GM08714 (cell line): Measurements from ENCODE around the gene ZFAND3.

Source experiments
- H3K4me3 ChIP-seq: fragments of 200-500 bp; sonication (Bioruptor generic); 2 replicates; pipeline ENCODE4 v1.5.1; 2014; ENCODE audit warnings: mild to moderate bottlenecking, low read length, inconsistent platforms
- ZNF274 ChIP-seq: IDR thresholded peaks from 2 replicates; pipeline ENCODE4 v1.6.1; 2012; ENCODE audit warnings: mild to moderate bottlenecking, low read depth, low read length

Gene ZFAND3

DNA sequence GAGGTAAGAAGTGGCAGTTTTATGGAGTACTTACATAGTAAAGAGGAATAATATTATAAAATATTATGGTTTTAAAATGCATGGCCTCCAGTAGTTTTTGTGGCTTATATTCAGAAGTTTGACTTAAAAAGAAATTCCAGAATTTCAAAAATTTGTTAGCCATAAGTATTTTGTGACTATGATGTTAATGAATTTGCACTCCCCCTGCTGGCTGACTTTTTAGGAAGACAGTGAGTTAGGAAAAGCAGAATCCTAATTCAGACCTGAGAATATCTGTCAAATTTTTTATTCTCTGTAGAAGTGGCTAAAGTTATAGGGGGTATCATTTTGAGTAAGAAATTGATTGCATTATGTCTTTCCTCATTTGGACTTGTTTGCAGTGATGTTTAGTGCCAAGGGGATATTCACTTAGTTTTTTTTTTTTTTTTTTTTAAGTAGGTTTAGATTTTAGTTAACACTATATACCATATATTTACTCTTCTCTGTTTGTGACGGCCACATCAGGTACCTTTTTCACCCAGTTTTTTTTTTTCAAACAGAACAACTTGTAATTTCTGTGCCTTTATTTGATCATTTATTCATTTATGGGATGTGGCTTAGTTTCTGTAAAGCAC is 40.8 kb downstream of the ZFAND3 start:
- no peak overlapping the region for H3K4me3 ChIP-seq
- no peak for TF ChIP-seq ZNF274

DNA sequence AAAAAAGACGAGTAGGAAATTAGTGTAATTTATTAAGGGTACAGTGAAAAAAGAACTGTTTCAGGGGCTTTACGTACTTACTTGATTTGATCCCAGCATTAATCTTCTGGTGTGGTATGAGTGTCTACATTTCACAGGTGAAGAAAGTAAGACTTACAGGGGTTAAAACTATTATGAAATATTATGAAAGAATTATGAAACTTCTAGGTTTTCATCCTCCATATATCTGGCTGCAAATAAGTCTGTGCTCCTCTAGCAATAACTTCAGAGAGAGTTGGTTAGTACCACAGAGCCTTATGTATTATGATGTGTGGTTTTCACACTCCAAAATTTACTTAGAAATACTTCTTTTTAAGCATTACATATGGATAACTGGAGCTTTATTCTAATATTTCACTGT is 41.9 kb downstream of the ZFAND3 start:
- no peak overlapping the region for H3K4me3 ChIP-seq
- no peak for TF ChIP-seq ZNF274

DNA sequence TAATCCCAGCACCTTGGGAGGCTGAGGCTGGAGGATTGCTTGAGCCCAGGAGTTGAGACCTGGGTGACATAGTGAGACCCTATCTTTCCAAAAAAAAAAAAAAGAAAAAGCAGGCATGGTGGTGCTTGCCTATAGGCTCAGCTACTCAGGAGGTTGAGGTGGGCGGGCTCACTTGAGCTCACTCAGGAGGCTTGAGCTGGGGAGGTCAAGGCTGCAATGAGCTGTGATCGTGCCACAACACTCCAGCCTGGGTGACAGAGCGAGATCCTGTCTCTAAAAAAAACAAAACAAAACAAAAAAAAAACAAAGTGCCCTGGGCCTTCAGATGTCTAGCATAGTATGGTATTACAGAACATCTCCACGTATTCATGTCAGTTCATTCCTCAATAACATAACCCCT is 42.9 kb downstream of the ZFAND3 start:
- TF ChIP-seq ZNF274: no peak
- no peak overlapping the region for H3K4me3 ChIP-seq

DNA sequence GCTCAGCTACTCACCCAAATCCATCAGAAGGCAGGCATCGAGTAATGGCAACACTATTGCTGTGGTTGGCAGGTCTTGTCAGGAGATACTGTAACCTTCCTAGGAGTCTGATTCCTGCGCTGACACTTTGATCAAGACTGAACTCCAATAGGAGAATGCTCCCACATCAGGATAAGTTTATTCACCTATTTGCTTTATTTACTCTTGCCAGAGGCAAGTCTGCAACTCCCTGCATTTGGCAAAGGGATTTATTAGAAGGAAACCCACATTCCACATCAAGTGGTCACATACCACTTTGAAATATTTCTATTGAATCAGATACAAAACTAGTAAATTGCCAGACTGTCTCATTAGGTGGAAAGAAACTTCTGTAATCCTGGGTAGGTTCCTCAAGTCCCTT is 43.5 kb downstream of the ZFAND3 start:
- no peak overlapping the region for H3K4me3 ChIP-seq
- no peak for TF ChIP-seq ZNF274

DNA sequence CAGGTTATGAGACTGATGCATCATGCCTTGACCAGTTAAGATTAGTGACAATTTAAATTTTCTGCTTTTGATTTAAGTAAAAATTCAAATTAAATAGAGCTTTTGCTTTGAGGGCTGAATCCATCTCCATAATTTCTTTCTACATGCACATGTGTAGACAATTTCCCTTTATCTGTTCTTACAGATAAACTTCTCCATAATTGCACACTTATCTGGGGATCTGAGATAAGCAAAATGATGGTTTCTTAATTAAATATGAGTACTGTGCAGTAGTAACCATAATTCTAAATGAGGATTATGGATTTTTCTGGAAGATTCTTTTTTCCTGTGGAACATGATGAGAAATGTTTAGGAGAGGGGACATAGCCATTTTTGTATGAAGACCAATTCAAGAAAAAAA is 44.7 kb downstream of the ZFAND3 start:
- no peak for TF ChIP-seq ZNF274
- H3K4me3 ChIP-seq: no peak overlapping the region

DNA sequence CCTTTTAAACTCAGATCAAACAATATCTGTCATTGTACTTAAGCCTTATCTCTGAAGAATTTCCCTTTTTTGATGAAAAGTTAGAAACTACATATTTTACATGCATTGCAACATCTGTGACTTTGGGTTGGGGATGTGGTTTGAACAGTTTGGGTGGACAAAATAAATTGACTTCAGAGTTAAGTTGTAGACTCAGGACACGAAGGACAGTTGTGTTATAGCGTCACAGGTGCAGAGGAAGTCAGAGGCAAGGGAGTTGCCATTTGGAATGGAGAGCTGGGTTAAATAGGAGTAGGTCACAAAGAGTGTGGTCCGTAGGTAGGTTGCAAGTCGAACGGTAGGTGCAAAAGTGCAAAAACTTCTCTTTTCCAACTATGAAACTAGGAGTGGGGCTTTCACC is 46.0 kb downstream of the ZFAND3 start:
- TF ChIP-seq ZNF274: no peak
- H3K4me3 ChIP-seq: no peak overlapping the region

DNA sequence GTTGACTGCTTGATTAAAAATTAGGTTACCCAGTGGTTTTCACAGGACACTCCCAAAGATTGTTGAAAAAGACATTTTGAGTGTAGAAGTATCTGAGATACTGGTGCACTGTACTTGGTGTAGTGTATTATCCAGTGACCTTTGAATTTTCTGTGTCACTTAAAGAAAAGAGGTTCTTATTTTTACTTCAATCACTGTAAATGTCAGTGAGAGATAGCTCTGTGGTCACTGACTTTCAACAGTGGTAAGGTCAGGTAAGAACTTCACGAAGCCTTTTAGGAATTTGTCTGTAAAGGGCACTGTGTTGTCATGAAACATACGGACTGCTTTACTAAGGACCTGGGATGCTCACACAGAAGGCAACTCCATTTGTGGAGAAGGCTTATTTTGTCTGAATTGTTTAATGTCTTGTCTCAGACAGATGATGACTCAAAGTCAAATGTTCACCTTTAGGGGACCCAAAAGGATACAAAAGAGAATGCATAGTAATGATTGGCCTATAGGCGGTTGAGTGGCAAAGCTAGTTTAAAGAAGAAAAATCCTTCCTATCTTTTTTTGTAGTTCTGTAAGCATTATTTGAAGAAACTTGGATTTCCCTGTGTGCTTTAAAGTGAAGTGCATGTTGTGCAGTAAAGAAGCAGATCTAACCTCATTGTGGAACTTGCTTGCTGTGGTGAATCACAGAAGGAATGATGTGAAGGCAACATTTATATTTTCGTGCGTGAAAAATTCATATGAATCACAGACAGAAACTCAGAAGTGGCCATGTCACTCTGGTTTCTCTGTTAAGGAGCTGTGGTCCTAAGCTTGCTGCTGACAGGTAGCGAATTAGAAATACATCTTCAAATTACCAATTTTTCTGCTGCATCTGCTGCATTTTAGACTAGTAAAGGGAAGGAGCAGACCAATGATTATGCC is 47.3 kb downstream of the ZFAND3 start:
- TF ChIP-seq ZNF274: no peak
- no peak overlapping the region for H3K4me3 ChIP-seq

DNA sequence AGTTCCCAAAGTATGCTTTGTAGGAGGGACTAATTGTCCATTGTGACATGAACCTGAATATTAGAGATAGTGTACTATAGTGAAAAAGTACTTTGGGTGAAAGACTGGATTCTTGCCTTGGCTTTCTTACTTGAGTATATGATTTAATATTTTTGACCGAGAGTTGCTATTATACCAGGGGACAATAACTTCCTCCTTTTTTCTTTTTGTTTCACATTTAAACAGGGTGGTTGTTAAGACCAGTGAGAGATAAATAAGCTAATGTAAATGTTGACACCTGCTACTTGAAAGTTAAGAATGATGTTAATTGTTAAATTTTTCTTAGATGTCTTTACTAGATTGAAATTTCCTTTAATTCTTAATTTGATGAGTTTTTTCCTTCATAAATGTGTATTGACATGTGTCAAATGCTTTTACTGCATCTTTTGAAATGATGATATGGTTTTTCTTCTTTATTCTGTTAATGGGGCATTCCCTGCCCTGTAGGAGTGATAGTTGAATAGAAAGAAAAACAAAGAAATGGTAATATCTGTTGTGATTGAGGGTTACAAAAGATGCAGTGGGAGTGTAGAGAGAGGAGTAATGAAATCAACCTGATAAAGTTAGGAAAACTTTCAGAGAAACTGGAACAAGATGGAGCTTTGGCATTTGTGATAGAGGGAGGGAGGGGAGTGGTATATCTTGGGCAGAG is 48.4 kb downstream of the ZFAND3 start:
- H3K4me3 ChIP-seq: no peak overlapping the region; the same call in 1 of the 2 replicates
- no peak for TF ChIP-seq ZNF274

DNA sequence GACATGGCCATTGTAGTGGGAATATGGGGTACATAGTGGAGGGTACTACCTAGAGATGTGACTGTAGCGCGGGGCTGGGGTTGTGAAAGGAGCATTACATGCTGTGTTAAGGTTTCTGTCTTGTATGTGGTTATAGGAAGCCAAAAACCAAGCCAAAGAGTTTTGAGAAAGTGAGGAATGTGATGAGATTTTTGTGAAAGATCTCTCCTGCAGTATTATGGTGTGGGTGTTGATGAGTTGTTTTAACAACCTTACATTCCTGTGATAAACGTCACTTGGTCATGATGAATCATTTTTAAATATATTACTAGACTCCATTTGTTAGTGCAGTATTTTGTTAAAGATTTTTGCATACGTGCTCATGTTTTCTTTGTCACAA is 48.9 kb downstream of the ZFAND3 start:
- H3K4me3 ChIP-seq: no peak overlapping the region
- TF ChIP-seq ZNF274: no peak

DNA sequence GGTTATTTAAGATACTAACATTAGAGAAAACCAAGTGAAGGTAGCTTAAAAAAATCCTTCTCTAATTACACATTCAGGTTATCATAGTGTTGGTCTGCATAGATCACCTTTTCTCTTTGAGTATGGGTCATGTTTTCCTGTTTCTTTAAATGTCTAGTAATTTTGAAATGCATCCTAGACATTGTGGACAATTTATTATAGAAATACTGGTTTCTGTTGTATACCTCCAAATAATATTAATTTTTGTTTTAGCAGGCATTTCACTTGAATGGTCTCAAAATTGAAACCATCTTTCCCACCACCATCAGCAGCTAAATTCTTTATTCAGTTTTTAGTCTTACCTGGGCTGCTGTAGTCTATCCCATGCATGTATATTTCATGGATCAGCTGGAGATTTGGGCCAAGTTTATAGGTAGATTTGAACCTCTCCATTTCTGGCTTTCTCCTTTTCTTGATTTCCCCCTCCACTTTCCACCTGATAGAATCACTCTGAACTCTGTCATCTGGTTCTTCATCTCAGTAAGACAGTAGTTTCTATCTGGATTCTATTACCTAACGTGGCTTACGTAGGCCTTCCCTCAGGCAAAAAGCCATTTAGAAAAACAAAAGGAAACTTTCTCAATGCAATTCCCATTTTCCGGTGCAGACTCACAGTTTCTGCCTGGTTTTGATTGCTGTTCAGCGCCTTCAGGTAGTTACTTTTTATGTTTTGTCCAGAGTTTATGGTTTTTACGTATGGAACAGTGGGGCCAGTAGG is 52.3 kb downstream of the ZFAND3 start:
- TF ChIP-seq ZNF274: no peak
- no peak overlapping the region for H3K4me3 ChIP-seq

DNA sequence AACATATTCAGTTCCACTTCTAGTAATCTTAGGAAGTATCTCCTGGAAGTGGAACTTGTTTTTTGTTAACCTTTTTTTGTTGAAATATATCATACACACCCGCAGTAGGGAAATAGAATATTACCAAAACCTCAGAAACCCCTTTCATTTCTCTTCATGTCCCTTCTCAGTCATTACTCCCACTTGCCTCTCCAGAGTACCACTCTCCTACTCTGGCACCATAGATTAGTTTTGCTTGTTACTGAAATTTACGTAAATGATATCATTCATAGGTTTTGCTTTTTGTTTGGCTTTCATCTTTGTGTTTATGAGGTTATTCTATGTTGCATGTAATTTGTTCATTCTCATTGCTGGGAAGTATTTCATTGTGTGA is 52.8 kb downstream of the ZFAND3 start:
- no peak overlapping the region for H3K4me3 ChIP-seq
- TF ChIP-seq ZNF274: no peak

DNA sequence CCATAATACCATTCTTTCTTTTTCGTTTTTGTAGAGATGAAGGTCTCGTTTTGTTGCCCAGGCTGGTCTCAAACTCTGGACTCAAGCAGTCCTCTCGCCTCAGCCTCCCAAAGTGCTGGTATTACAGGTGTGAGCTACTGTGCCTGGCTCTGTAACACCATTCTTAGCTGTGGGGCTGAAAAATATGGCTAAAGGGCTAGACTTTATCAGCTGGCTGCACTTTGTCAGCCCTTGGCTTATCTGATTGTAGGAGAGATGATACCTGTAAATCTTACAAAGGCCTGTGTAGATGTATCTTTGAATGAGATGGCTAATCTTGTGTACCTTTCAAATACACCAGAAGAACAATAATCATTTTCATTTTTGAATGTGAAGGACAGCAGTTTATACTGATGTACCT is 55.2 kb downstream of the ZFAND3 start:
- no peak for TF ChIP-seq ZNF274
- no peak overlapping the region for H3K4me3 ChIP-seq

DNA sequence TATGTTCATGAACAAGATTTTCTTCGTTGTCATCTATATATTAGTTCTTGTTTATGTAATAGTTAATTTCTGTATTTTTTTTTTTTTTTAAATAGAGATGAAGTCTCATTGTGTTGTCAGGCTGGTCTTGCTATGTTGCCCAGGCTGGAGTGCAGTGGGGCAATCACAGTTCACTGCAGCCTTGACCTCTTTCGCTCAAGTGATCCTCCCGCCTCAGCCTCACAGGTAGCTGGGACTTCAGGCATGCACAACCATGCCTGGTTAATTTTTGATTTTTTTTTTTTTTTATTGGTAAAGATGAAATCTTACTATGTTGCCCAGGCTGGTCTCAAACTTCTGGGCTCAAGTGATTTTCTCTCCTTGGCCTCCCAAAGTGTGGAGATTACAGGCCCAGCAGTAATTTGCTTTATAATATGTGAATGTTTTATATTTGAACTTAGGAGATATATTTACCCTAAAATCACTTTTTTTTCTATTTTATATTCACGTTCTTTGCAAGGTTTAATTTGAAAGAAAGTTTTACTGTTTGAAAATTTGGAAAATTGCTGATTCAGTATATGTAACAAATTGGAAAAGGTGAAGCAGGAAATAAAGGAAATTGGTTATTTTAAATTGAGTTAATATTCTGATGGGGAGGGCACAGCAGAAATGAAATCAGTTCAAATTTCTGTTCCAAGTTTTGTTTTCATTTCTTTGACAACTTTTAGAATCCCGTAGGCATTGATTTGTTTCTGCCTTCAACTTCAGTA is 56.2 kb downstream of the ZFAND3 start:
- no peak for TF ChIP-seq ZNF274

DNA sequence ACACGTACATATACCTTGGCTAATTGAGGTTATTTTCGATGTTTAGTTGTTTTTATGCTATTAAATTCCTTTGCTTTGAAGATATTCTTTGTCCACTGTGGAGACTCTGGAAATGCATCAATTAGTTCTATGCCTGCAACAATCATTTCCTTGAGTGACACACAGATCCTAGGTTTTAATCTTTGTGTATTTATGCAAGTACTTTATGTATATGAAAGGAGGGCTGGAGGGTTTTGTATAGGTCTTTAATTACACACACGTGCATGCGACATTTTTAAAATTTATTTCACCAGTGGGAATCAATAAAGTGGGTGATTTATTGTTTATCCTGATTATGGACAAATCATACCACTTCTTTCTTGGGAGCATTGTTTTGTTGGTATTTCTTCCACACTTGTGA is 57.3 kb downstream of the ZFAND3 start:
- no peak overlapping the region for H3K4me3 ChIP-seq
- no peak for TF ChIP-seq ZNF274

More for the DNA sequence above, 56.2 kb downstream of the ZFAND3 start:
- H3K4me3 ChIP-seq: no peak overlapping the region
